ENCODE measurements around the gene COMMD7. TPM values are rescaled to one million over a fixed set of nuclear protein-coding genes. Genes with fewer than 3 reads are reported as not detected.

The COMMD7 gene
- total RNA-seq, 2 experiments from 2014 or later: 20.5 to 22.2 TPM

DNA sequence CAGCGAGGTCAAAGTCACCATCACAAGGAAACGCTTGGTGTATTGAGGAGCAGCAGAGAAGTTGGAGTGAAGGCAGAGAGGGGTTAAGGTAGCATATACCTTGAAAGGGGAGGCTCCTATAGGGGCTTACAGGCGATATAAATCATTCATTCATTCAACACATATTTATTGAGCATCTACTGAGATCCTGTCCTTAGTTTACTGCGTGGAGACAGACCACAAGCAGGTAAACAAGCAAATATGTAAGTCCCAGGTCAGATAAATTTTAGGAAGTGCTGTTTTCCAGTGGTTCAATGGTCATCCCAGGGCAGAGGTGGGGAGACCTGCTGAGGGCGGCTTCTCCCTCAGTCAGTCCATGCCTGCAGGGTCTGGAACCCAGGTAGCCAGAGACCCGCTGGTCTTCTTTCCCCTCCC, 18.2 kb upstream of the COMMD7 start:
- intact Hi-C loops (cut with micrococcal nuclease; ENCODE audit: unreplicated experiment): loop anchor here (5.0 kb wide), 1 partner anchor 89 kb away; the partner anchor contains the start of gene C20orf203
- Histone ChIP-seq H3K79me2 (ENCODE audit: insufficient read depth, low read depth, low read length) (no peaks in the 10 kb centered on the region), H3K4me2 (ENCODE audit: low read length) (peak overlapping the region; percentile 97), H4K20me1 (ENCODE audit: insufficient read depth, low read length) (0 out of 2 replicates have a peak, but pooled peaks cover 4% of the 10 kb centered on the region), H3K4me3 (ENCODE audit: low read depth, low read length, poor library complexity, severe bottlenecking) (peak overlapping the region; percentile 81), H3K9me2 (ENCODE audit: insufficient read depth, low read length) (no peaks in the 10 kb centered on the region), H2AFZ (ENCODE audit: low read length) (peak overlapping the region; percentile 93), H3K4me1 (ENCODE audit: insufficient read depth, low read length, poor library complexity, severe bottlenecking) (peaks cover 33% of the 10 kb centered on the region), H3K36me3 (ENCODE audit: insufficient read depth, low read length) (no peaks in the 10 kb centered on the region), H3K9me3 (ENCODE audit: low read length) (no peaks in the 10 kb centered on the region), H3K27ac (ENCODE audit: low read depth, low read length, poor library complexity, severe bottlenecking) (peak overlapping the region; percentile 58)
- TF ChIP-seq CTCF (conservative IDR thresholded peaks at IDR 0.05; ENCODE audit: low read length) (no peak), EZH2phosphoT487 (IDR thresholded peaks at IDR 0.05; ENCODE audit: borderline replicate concordance, low read depth, low read length) (no peak)
- POLR2A ChIA-PET: interaction anchor here (0.6 to 1.3 kb wide), 4 partner anchors 9 to 88 kb away, joined by 3 to 11 read pairs (median 7); partner anchors contain the start of genes C20orf203 and COMMD7
- no peak for DNase-seq (ENCODE audit: low spot score)
- CTCF ChIA-PET (ENCODE audit: unreplicated experiment): no interaction called here
- TSS peak; percentile 83 for BruUV-seq (replicated peaks)

DNA sequence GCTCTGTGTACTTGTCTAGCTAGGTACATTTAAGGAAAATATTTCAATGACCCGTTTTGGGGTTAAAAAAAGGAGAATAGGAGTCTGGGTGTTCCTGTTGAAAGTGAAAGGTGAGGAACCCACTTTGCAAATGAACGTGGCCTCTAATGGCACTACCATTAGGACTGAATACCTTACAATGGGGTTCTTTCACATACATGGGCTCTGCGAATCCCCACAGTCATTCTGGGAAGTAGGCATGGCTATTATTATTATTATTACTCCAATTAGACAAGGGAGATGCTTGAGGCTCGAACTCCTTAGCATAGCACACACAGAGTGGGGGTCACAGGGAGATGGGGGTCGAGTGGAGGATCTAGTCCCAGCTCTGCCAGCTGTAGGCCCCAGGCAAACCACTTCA, 12.9 kb upstream of the COMMD7 start:
- TF ChIP-seq CTCF (conservative IDR thresholded peaks at IDR 0.05; ENCODE audit: low read length): no peak
- H3K36me3 ChIP-seq (ENCODE audit: insufficient read depth, low read length): no peaks in the 10 kb centered on the region
- no peaks in the 10 kb centered on the region for H3K9me2 ChIP-seq (ENCODE audit: insufficient read depth, low read length)
- no peak overlapping the region for H3K4me3 ChIP-seq (ENCODE audit: low read depth, low read length, poor library complexity, severe bottlenecking)
- no peaks in the 10 kb centered on the region for H3K9me3 ChIP-seq (ENCODE audit: low read length)
- CTCF ChIA-PET (ENCODE audit: unreplicated experiment): no interaction called here
- H3K79me2 ChIP-seq (ENCODE audit: insufficient read depth, low read depth, low read length): no peaks in the 10 kb centered on the region
- no TSS peak for BruUV-seq (replicated peaks)
- intact Hi-C loops (cut with micrococcal nuclease; ENCODE audit: unreplicated experiment): no loop called here
- no peak overlapping the region for H3K27ac ChIP-seq (ENCODE audit: low read depth, low read length, poor library complexity, severe bottlenecking)
- H2AFZ ChIP-seq (ENCODE audit: low read length): no peak overlapping the region
- no peak overlapping the region for H3K4me2 ChIP-seq (ENCODE audit: low read length)
- POLR2A ChIA-PET: no interaction called here
- DNase-seq (ENCODE audit: low spot score): no peak
- peaks cover 8% of the 10 kb centered on the region for H3K4me1 ChIP-seq (ENCODE audit: insufficient read depth, low read length, poor library complexity, severe bottlenecking)
- H4K20me1 ChIP-seq (ENCODE audit: insufficient read depth, low read length): no peaks in the 10 kb centered on the region

DNA sequence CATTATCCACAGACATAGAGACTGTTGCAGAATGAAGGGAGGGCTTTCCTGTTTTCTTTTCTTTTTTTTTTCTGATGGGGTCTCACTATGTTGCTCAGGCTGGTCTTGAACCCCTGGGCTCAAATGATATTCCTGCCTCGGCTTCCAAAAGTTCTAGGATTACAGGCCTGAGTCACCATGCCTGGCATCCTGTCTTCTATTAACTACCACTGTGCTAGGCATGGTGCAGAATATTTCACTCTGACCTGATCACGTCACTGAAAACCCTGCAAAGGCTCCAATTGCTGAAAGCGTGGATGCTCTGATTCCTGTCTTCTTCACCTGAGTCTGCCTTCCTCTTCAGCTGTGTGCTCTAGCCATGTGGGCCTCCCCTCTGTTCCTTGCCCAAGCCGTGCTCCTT, 10.5 kb upstream of the COMMD7 start:
- no peak overlapping the region for H3K27ac ChIP-seq (ENCODE audit: low read depth, low read length, poor library complexity, severe bottlenecking)
- no peak overlapping the region for H3K4me2 ChIP-seq (ENCODE audit: low read length)
- CTCF ChIA-PET (ENCODE audit: unreplicated experiment): no interaction called here
- H3K9me3 ChIP-seq (ENCODE audit: low read length): no peaks in the 10 kb centered on the region
- H3K79me2 ChIP-seq (ENCODE audit: insufficient read depth, low read depth, low read length): no peaks in the 10 kb centered on the region
- H2AFZ ChIP-seq (ENCODE audit: low read length): no peak overlapping the region
- no peak for TF ChIP-seq EZH2phosphoT487 (IDR thresholded peaks at IDR 0.05; ENCODE audit: borderline replicate concordance, low read depth, low read length)
- no peak overlapping the region for H3K4me3 ChIP-seq (ENCODE audit: low read depth, low read length, poor library complexity, severe bottlenecking)
- DNase-seq (ENCODE audit: low spot score): no peak
- H3K4me1 ChIP-seq (ENCODE audit: insufficient read depth, low read length, poor library complexity, severe bottlenecking): no peaks in the 10 kb centered on the region
- BruUV-seq (replicated peaks): no TSS peak
- H4K20me1 ChIP-seq (ENCODE audit: insufficient read depth, low read length): no peaks in the 10 kb centered on the region
- no peaks in the 10 kb centered on the region for H3K36me3 ChIP-seq (ENCODE audit: insufficient read depth, low read length)
- POLR2A ChIA-PET: no interaction called here
- H3K9me2 ChIP-seq (ENCODE audit: insufficient read depth, low read length): no peaks in the 10 kb centered on the region
- intact Hi-C loops (cut with micrococcal nuclease; ENCODE audit: unreplicated experiment): no loop called here
